Tibial nerve (tissue), 4 donors: ENCODE measurements around the gene DCN. TPM values are rescaled to one million over a fixed set of nuclear protein-coding genes. Genes with fewer than 3 reads are reported as not detected.

Experiments
- DNase-seq, 2 donors: peaks; one replicate each; pipeline ENCODE4 v3.0.0-alpha.2; 2019; ENCODE audit warnings: low spot score in 2 of 2
- H3K27ac ChIP-seq, 4 donors: fragments of 200-600 bp; sonication (generic) in 3 of 4; one replicate each; pipeline ENCODE4 v1.5.1; 2017 to 2019; ENCODE audit warnings: mild to moderate bottlenecking in 1 of 4
- H3K27me3 ChIP-seq, 2 donors: fragments of 200-600 bp; sonication (generic) in 1 of 2; one replicate each; pipeline versions ENCODE4 v1.5.1 to v1.6.0; 2017 to 2019
- H3K36me3 ChIP-seq, 3 donors: fragments of 200-600 bp; sonication (generic); one replicate each; pipeline ENCODE4 v1.5.1; 2018 to 2019
- H3K4me1 ChIP-seq, 4 donors: fragments of 200-600 bp; sonication (generic) in 3 of 4; one replicate each; pipeline ENCODE4 v1.5.1; 2017 to 2019
- H3K4me3 ChIP-seq, 4 donors: fragments of 200-600 bp; sonication (generic) in 3 of 4; one replicate each; pipeline ENCODE4 v1.5.1; 2017 to 2019; ENCODE audit warnings: mild to moderate bottlenecking in 1 of 4, moderate library complexity in 1 of 4
- H3K9me3 ChIP-seq, 4 donors: fragments of 200-600 bp; sonication (generic) in 3 of 4; one replicate each; pipeline ENCODE4 v1.5.1; 2017 to 2019
- EP300 ChIP-seq, 2 donors: sonication (generic); formaldehyde crosslinking; IDR thresholded peaks; one replicate each; pipeline ENCODE4 v1.6.1; 2017; ENCODE audit warnings: antibody characterized with exemption in 2 of 2, mild to moderate bottlenecking in 1 of 2
- POLR2A ChIP-seq, 2 donors: fragments of 450-650 bp; IDR thresholded peaks; one replicate each; pipeline ENCODE4 v1.6.1; 2017; ENCODE audit warnings: antibody characterized with exemption in 2 of 2, mild to moderate bottlenecking in 2 of 2, moderate library complexity in 2 of 2
- WGBS, 2 donors: methylation state at CpG; one replicate each; pipeline ENCODE4 v1.1.5; 2018; 5-methylcytosine and 5-hydroxymethylcytosine counted together
- small RNA-seq: library from RNA; depleted of rRNA; stranded (forward); fragments of <200 nt; gene quantifications from one replicate; pipeline ENCODE3, GENCODE V24; 2016
- total RNA-seq, 4 donors: library from RNA; depleted of rRNA; stranded (reverse); fragments of >200 nt; gene quantifications; one replicate each; pipeline ENCODE4 v1.1.0, GENCODE V29; 2016
- TF ChIP-seq, protein P1 (sequence below), 5 experiments: fragments of 200-600 bp in 3 of 5; fragments of 450-650 bp in 2 of 5; sonication (generic) in 3 of 5; IDR thresholded peaks; one replicate each; pipeline ENCODE4 v1.5.1; 2016 to 2019; ENCODE audit warnings: antibody characterized with exemption in 5 of 5, mild to moderate bottlenecking in 3 of 5, moderate library complexity in 2 of 5

The DCN gene
- total RNA-seq, 4 donors from 2014 or later: 1,578 to 4,304 (median 2,586) TPM

DNA sequence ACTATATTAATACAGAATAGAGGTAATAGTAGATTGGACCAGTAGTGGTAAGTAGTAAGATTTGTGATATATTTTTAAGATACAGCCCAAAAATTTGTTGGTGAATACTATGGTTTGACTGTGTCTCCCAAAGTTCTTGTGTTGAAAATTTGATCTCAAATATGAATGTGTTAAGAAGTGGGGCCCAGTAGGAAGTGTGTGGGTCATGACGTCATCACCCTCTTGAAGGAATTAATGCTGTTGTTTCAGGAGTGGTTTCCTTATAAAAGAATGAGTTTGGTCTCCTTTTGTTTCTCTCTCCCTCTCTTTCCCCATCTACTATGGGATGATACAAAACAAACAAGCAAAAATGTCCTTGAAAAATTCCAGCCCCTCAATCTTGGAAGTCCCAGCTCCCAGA, 87.7 kb downstream of the DCN start:
- Histone ChIP-seq H3K27ac (no peak overlapping the region), H3K27me3 (no peaks in the 10 kb centered on the region), H3K4me3 (no peak overlapping the region), H3K4me1 (peaks cover 0 to 19% (median 0%) of the 10 kb centered on the region in 4 donors), H3K9me3 (peaks cover 0 to 8% (median 0%) of the 10 kb centered on the region in 4 donors), H3K36me3 (no peaks in the 10 kb centered on the region)
- 74 to 84% methylated on average over 1 of the region's 1 CpG for WGBS, 2 donors
- no peak for TF ChIP-seq EP300 (IDR thresholded peaks at IDR 0.05)
- no peak for TF ChIP-seq POLR2A (IDR thresholded peaks at IDR 0.05)
- TF ChIP-seq, protein P1, sequence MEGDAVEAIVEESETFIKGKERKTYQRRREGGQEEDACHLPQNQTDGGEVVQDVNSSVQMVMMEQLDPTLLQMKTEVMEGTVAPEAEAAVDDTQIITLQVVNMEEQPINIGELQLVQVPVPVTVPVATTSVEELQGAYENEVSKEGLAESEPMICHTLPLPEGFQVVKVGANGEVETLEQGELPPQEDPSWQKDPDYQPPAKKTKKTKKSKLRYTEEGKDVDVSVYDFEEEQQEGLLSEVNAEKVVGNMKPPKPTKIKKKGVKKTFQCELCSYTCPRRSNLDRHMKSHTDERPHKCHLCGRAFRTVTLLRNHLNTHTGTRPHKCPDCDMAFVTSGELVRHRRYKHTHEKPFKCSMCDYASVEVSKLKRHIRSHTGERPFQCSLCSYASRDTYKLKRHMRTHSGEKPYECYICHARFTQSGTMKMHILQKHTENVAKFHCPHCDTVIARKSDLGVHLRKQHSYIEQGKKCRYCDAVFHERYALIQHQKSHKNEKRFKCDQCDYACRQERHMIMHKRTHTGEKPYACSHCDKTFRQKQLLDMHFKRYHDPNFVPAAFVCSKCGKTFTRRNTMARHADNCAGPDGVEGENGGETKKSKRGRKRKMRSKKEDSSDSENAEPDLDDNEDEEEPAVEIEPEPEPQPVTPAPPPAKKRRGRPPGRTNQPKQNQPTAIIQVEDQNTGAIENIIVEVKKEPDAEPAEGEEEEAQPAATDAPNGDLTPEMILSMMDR (IDR thresholded peaks at IDR 0.05): no peak
- DNase-seq: no peak

DNA sequence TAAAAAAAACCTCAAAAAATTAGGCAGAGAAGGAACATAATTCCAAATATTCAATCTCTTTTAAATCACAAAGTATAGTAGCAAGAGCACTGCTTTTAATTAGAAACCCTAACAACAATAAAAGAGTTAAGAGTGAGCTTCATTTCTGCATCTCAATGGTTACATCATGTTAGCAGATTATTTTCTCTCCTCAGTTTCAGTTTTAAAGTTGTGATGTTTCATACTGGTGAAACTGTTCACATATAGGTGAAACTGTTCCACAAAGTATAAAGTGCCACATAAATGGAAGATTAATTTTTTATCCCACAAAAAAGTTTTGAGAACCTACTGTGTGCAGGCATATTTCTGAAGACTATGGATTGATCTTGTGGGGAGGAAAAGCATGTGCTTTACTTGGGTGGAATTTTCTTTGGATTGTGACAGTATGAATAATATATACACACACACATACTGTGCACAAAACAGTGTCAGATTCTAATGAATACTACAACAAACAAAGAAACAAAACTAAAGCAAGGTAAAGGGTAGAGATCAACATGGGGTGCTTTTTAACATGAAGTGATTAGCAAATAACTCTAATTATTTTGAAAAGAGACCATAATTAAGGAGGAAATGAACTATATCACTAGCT, 88.5 kb downstream of the DCN start:
- no peak overlapping the region for H3K4me3 ChIP-seq
- TF ChIP-seq, protein P1 (IDR thresholded peaks at IDR 0.05): no peak
- no peak for TF ChIP-seq EP300 (IDR thresholded peaks at IDR 0.05)
- TF ChIP-seq POLR2A (IDR thresholded peaks at IDR 0.05): no peak
- no peaks in the 10 kb centered on the region for H3K27me3 ChIP-seq
- H3K4me1 ChIP-seq: peaks cover 0 to 15% (median 0%) of the 10 kb centered on the region in 4 donors
- no peak overlapping the region for H3K27ac ChIP-seq
- DNase-seq: no peak
- peaks cover 0 to 16% (median under 1%) of the 10 kb centered on the region in 4 donors for H3K9me3 ChIP-seq
- H3K36me3 ChIP-seq: no peaks in the 10 kb centered on the region

DNA sequence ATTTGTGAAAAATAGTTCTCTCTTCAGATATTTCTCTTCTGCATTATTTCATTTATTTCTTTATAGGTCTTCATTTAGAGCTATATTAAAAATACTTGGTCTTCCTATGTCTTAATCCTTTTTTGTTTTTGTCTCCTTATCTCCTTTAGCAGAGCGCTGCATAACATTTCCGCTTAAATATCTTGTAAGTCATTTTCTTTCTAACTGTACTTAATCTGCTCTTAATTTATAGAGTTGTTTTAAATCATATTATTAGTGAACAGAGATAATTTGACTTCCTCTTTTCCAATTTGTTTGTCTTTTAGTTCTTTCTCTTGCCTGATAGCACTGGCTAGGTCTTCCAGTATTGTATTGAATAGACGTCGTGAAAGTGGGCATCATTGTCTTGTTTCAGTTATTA, 89.3 kb downstream of the DCN start:
- 83 to 85% methylated on average over 4 of the region's 4 CpGs for WGBS, 2 donors
- no peak overlapping the region for H3K4me3 ChIP-seq

DNA sequence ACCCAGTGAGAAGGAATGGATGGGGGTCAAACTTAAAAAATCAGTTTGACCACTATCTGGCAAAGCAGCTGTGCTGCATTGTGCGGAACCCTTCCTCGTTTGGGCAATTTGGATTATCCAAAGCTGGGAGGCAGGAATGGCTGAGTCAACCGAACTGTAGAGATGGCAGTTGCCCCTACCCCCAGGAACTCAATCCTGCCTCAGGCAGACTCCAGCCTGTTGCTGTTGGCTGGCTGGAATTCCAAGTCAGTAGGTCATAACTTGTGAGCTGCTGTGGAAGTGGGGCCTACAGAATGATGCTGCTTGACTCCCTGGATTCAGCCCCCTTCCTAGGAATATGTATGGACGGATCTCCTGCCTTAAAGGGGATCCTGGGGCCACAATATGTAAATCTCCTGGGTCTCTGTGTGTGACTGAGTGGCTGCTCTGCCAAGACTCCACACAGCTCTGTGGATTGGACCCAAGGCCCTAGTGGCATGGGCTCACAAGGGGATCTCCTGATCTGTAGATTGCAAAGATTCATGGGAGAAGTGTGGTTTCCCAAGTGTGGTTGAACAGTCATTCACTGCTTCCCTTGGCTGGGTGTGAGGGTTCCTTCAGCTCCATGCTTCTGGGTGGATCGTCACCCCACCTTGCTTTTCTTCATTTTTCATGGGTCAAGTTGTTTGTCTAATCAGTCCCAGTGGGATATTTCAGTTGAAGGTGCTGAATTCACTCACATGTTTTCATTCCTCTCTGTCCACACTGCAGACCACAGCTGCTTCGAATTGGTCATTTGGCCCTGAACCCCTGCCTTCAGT, 90.5 kb downstream of the DCN start:
- H3K36me3 ChIP-seq: no peaks in the 10 kb centered on the region
- no peak for TF ChIP-seq POLR2A (IDR thresholded peaks at IDR 0.05)
- TF ChIP-seq, protein P1 (IDR thresholded peaks at IDR 0.05): no peak
- no peak for TF ChIP-seq EP300 (IDR thresholded peaks at IDR 0.05)
- DNase-seq: no peak
- no peaks in the 10 kb centered on the region for H3K27me3 ChIP-seq
- no peak overlapping the region for H3K4me3 ChIP-seq
- H3K4me1 ChIP-seq: peaks cover 0 to 13% (median 0%) of the 10 kb centered on the region in 4 donors
- no peak overlapping the region for H3K27ac ChIP-seq
- WGBS, 2 donors: 64 to 66% methylated on average over 6 of the region's 6 CpGs
- peaks cover 0 to 24% (median 3%) of the 10 kb centered on the region in 4 donors for H3K9me3 ChIP-seq

More for the DNA sequence above, 89.3 kb downstream of the DCN start:
- TF ChIP-seq, protein P1 (IDR thresholded peaks at IDR 0.05): no peak
- no peaks in the 10 kb centered on the region for H3K36me3 ChIP-seq
- H3K4me1 ChIP-seq: peaks cover 0 to 13% (median 0%) of the 10 kb centered on the region in 4 donors
- H3K9me3 ChIP-seq: peaks cover 0 to 21% (median 3%) of the 10 kb centered on the region in 4 donors
- no peaks in the 10 kb centered on the region for H3K27me3 ChIP-seq
- H3K27ac ChIP-seq: no peak overlapping the region
- no peak for DNase-seq

Small RNAs within 50 kb of the gene (small RNA-seq; reads per million reads assigned to genes)
- not detected for gene AC007115.1

Other genes with a start within 250 kb of the DCN start
- gene CCER1, start 227.6 kb downstream of the DCN start, total RNA-seq: not detected
- gene EPYC, start 177.8 kb downstream of the DCN start, total RNA-seq: not detected
- not detected for gene KERA, start 124.8 kb downstream of the DCN start, total RNA-seq
- 100 to 1,000 TPM in 1 of 4 donors, 10 to 100 TPM in 3; 30.0 to 138 (median 38.0) TPM for gene LUM, start 71.3 kb downstream of the DCN start, total RNA-seq